ENCODE results near the gene ZNF516.

GRCh38 chr18:76503649-76504386 lies 8.8 kb upstream of the ZNF516 start:
- TF ChIP-seq POLR2AphosphoS5 (IDR thresholded peaks at IDR 0.05): no peak
- TF ChIP-seq CTCF (IDR thresholded peaks at IDR 0.05): no peak

All from sigmoid colon (tissue), 4 donors.